Heart left ventricle (tissue), 13 donors: ENCODE measurements around the gene PLEKHO1.

Experiments used
- CTCF ChIP-seq, 12 donors: fragments of 200-600 bp; sonication (generic) in 4 of 12; IDR thresholded peaks; one replicate each; pipeline versions ENCODE4 v1.5.0 to v1.8.0; 2018 to 2022; ENCODE audit warnings: antibody characterized with exemption in 12 of 12, mild to moderate bottlenecking in 5 of 12
- POLR2A ChIP-seq, 2 donors: fragments of 450-650 bp; IDR thresholded peaks; one replicate each; pipeline ENCODE4 v1.6.1; 2017; ENCODE audit warnings: antibody characterized with exemption in 2 of 2, mild to moderate bottlenecking in 2 of 2, moderate library complexity in 2 of 2
- donor health status: ischemic (EF 13 %, LVEDD 7.1; RV severe dilation, severe dysfunction).
- donor health status: DM: no; HTN: yes; CAD: no.
- donor health status: DM: no; HTN: no; CAD: no.
- donor health status: ischemic (EF 25% LVEDD 6.9; RV normal size, moderate dysfunction).
- donor health status: ischemic (EF 25% LVEDD 5.7; RV mildly dilated, moderate dysfunction).
- donor health status: ischemic (EF 35%, LVEDD 5.7; RV mildly dilated, moderate dysfunction).
- donor health status: nonischemic (EF 11% LVEDD 7.7; RV severe dilation, severe dysfunction).
- donor health status: DM: yes; HTN: yes; CAD: no.
- donor health status: PGD.
- donor health status: ischemic (EF 29% LVEDD 5.4; RV normal size, mild dysfunction).
- donor health status: nonischemic (EF 23%, LVEDD 6.1; RV moderate dilation, normal function).

GRCh38 chr1:150161747-150162581 lies 12.2 kb downstream of the PLEKHO1 start:
- TF ChIP-seq CTCF (IDR thresholded peaks at IDR 0.05) (peak in 1 of 12 donors; percentile 9), POLR2A (IDR thresholded peaks at IDR 0.05) (no peak)
